Activated CD8-positive, alpha-beta memory T cell treated with anti-CD3 and anti-CD28 coated beads for 48 hours (primary cell): ENCODE measurements around the gene ABHD6.

Source experiments
- DNase-seq, 3 experiments: peaks; one replicate each; pipeline ENCODE4 v3.0.0-alpha.2; 2020; ENCODE audit warnings: low read depth in 2 of 3, low spot score in 2 of 3

The ABHD6 gene

GRCh38 chr3:58341376-58341775 lies 103.8 kb downstream of the ABHD6 start:
- DNase-seq = no peak

- DNase-seq = no peak
Measured at GRCh38 chr3:58342676-58343075, 105.1 kb downstream of the ABHD6 start.
